Prostate gland (tissue), 2 donors: ENCODE results near the gene COL4A1.

ENCODE experiments used
- CTCF ChIP-seq, 4 experiments: fragments of 200-600 bp in 2 of 4; fragments of 450-650 bp in 2 of 4; sonication (generic) in 2 of 4; IDR thresholded peaks; 1 replicate in 3 of 4; 2 replicates in 1 of 4; pipeline ENCODE4 v1.5.1; 2016 to 2019; ENCODE audit warnings: antibody characterized with exemption in 4 of 4, mild to moderate bottlenecking in 2 of 4, moderate library complexity in 2 of 4
- POLR2A ChIP-seq: fragments of 450-650 bp; IDR thresholded peaks from one replicate; pipeline ENCODE4 v1.6.1; 2016; ENCODE audit warnings: antibody characterized with exemption, mild to moderate bottlenecking

- no peak for TF ChIP-seq POLR2A
- no peak for TF ChIP-seq CTCF (IDR thresholded peaks at IDR 0.05)
Measured at GRCh38 chr13:110250258-110250891, 56.6 kb downstream of the COL4A1 start.
